ENCODE data around the gene FAHD1.
"Not testable (repeated sequence)": the region's sequence is repeated elsewhere in the genome, so short reads cannot be mapped to it uniquely, and the experiment has no call there.

Gene FAHD1

DNA sequence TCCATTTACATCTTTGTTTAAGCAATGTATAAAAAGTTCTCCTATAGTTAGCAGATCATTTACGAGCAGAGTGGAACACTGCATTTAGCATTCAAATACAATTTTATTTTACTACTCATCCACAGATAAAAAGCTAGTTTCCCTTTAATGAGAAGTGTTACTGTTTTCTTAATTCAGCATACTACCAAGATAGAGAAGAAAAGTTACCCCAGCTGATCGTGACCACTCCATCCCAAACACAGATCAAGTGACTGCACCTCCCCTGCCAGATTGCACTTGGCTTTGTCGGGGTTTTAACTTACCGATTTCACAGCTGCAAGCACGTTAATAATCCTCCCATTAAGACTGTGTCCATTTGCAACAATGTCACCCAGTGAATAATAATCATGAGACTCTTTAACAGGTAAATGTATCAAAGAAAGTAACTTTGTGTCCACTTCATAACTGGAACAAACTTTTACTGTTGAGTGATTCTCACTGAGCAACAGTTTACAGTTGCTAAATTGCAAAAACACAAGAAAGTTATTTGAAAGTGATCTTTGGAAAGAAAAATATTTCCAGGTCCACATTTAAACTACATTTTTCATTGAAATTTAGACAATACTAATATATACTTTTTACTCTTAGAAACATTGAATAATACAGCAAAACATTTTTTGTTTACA is 30.6 kb downstream of the FAHD1 start:
- no peak for DNase-seq

DNA sequence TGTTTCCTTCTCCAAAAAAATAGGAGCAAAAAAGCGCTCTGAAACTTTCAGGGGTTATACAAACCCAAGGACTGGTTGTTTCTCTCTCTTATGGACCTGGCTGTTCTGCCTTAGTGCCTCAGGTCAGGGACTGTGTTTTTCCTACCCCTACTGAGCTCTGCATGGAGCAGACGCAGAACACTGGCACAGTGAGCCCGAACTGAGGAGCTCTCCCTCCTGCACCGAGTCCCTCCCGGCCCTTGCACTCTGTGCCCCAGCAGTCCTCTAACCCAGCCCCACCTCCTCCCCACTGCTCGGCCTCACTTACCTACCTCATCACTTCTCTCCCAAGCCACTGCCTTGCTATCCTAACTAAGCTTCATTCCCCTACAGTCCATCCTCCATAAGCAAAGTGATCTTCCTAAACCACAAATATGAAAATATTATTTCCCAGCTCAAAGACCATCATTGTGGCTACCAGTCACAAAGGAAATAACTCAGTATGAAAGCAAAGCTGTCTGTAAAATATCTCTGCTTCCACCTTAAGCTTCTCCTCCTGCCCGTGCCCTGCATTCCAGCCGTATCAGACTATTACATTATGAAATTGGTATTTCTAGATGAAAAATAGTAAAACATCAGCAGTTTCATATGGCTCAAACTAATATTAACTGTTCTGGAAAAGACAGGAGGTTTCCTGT is 31.3 kb downstream of the FAHD1 start:
- DNase-seq: no peak

DNA sequence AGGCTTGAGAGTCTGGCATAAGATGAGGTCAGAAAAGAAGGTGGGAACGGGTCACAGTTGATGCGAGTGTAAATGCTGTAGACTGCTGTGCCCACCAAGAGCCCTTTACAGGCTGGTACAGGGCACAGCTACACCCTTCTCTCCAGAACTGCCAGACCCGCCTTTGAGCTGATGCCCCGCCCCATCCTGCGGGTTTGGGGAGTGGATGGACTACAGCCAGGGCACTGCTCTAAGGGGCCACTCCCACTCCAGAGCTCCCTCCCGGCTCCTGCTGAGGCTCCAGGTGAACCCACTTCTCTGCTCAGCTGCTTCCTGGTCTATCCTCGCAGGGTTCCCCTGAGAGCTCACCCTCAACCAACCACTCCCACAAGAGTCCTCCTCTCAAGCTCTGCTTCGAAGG is 32.6 kb downstream of the FAHD1 start:
- DNase-seq: no peak

DNA sequence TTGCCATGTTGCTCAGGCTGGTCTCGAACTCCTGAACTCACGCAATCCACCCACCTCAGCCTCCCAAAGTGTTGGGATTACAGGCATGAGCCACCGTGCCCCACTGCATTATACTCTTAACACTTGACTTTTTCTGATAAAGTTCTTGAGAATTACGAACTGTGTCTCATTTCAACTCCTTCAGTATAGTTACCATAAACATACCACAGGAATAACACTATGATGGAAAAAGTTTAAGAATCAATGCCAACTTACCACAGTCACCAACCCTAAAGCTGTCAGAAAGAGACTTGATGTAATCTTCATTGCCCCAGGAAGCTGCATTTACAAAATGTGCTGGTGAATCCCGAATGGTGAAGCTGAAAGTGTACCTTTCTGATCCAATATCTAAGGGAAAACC is 34.7 kb downstream of the FAHD1 start:
- DNase-seq: no peak

DNA sequence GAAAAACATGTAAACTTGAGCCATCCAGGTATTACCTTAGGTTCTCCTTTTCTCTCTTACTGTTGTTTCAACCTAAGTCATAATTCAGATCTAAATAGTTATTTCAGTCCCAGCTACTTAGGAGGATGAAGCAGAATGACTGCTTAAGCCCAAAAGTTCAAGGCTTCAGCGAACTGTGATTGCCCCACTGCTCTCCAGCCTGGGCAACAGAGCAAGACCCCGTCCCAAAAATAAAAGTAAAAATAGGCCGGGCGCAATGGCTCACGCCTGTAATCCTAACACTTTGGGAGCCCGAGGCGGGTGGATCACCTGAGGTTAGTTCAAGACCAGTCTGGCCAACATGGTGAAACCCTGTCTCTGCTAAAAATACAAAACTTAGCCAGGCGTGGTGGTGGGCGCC is 35.4 kb downstream of the FAHD1 start:
- DNase-seq: no peak

DNA sequence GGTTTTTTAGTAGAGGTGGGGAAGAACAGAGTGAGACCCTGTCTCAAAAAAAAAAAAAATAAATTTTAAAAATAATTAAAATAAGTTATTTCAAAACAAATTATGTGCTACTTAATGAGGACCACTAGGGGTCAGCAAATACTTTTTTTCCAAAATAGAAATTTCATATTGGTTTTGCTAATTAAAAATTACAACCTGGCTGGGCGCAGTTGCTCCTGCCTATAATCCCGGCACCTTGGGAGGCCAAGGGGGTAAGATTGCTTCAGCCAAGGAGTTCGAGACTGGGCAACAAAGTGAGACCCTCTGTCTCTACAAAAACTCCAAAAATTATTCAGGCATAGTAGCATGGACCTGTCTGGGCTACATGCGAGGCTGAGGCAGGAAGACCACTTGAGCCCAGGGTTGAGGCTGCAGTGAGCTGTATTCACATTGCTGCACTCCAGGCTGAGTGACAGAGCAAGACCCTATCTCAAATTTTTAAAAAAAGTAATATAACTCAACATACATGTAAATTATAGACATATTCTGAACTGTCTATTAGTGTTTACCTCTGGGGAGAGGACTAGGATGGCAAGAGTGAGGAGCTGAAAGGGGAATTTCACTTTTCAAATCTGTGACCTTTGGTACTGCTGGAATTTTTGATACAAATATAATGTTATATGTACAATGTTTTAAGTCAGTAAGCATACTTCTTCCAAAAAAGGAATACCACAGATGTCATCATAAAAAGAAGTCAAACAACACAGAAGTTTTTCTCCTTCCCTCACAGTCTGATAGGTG is 36.9 kb downstream of the FAHD1 start:
- DNase-seq: peak; percentile 18

DNA sequence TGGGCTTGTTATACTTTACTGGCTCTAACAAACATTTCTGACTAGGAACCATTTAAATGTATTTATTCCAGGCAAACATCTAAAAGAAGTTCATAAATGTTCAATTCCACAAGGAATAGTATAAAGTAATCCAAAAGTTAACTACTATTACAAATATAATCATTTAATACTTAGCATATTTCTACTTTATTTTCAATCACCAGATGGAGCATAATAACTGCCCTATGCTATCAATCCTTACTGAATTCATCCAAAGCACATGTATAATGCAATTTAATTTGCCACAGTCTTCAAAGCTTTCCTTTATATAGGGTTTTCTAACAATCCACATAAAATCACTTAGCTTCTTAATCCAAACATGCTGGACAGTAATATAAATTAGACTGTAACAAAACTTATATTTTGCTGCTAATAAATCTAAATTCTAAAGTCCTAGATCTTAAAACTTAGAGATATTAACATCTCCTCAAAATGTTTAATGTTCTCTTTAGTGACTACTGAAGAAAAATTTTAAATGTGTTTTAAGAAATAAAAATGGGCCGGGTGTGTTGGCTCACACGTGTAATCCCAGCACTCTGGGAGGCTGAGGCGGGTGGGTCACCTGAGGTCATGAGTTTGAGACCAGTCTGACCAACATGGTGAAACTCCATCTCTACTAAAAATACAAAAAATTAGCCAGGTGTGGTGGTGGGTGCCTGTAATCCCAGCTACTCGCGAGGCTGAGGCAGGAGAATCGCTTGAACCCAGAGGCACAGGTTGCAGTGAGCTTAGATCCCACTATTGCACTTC is 39.1 kb downstream of the FAHD1 start:
- DNase-seq: no peak

DNA sequence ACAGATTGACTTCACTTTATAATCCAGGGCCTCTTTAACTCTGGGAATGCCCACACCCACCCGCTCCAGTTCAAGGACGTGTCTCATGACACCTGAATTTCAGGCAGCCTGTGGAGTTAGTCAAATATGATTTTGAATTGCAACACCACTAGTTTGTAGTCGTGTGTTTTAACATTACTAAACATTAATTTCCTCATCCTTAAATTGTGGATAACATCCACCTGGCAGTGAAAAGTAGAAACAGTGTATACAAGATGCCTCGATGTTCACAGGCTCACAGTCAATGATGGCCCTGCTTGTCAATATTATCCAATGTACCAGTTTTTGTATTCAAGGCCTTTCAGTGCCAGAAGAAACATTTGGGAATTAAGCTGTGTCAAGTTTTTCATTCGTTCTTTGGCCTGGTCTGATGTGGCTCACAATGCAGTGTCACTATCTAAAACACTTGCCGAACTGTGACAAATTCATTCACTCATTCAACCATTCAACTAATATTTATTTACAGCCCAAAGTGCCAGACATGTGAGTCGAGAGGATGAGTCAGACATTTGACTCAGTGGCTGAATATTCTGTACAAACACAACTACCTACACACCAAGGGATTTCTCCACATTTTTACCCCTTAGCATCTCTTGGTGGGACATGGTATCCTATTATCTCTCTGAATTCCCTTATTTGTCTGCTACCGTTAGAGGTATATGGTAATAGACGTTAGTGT is 43.5 kb downstream of the FAHD1 start:
- no peak for DNase-seq

DNA sequence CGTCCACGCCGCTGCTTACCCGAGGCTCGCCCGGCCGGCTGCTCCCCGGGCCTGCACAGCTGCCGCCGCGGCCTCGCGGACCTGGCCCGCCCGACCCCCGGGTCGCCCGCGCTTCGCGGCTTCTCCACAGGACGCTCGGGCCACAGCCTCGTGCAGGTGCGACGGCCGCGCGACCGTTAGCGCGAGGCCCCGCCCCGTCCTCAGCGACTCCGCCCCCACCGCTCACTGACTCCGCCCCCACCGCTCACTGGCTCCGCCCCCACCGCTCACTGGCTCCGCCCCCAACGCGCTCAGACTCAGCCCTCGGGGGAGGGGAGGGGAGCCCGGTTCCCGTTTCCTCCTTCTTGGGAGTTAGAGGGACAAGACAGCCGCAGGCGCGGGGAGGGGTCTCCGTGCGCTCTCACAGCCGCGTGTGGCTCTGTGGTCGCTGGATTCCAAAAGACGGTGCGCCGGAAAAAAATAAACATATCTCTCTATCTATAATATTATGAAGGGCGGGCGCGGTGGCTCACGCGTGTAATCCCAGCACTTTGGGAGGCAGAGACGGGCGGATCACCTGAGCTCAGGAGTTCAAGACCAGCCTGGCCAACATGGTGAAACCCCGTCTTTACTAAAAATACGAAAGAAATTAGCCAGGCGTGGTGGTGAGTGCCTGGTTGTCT is 45.1 kb downstream of the FAHD1 start, which contains the start of gene MEIOB:
TSS of gene MEIOB (minus strand) at position 191 of the 662 bp plus-strand sequence. CDS start 3,989 bp downstream, outside the sequence.
- DNase-seq: no peak

DNA sequence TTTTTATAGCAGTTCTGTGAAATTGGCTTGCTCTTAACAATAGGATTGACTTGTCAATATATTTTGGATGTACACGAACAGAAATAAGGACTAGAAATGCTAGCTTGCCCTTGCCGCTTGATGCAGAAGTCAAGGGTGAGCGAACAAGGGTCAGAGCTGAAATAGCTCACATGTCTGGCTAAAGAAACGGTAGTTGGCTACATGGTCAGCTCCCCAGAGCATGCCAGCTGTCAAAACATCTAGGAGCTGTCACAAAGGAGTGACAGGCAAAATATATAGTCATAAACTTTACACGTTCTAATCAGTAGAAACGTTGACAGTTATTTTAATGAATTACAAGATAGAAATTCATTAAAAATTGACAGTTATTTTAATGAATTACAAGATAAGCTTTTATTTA is 47.8 kb downstream of the FAHD1 start:
- no peak for DNase-seq

DNA sequence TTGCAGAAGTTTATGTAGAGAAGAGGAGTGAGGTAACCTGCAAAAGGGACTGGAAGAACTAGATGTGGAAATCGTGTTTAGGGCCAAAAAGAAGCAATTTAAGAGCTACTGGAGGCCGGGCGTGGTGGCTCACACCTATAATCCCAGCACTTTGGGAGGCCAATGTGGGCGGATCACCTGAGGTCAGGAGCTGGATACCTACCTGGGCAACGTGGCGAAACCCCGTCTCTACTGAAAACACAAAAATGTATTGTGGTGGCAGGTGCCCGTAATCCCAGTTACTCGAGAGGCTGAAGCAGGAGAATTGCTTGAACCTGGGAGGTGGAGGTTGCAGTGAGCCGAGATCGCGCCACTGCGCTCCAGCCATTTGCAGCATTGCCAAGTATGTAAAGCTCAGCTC is 49.1 kb downstream of the FAHD1 start:
- not testable (repeated sequence) for DNase-seq

DNA sequence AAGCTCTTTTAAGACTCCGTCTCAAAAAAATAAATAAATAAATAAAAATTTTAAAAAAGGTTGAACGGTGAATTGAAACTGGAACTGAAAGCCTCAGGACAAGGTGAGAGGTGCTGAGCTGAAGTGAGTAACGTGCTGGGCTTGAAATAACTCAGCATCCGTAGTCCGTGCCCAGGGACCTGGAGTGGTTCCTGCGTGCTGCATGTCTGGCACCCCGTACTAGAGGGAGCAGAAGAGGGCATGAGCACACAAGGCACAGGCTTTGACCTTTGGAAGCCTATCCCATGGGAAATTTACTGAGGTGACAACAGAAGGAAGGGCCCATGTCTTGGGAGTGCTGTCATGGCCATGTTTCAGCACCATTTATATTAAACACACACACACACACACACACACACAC is 49.5 kb downstream of the FAHD1 start:
- no peak for DNase-seq

DNA sequence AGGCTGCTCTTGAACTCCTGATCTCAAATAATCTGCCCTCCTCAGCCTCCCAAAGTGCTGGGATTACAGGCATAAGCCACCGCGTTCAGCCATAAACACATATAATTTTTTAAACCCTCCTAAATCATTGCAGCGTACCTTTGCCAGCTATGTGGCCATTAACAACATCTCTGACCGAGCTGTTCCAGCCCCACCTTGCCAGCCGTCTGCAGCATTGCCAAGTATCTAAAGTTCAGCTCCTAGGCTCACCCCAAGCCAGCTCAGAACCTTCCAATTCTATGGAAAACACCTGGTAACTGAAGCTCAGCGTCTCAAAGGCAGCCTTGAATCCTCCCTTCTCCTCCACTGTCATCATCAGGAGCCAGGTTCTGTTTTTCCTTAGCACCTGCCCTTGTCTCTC is 50.1 kb downstream of the FAHD1 start:
- no peak for DNase-seq

DNA sequence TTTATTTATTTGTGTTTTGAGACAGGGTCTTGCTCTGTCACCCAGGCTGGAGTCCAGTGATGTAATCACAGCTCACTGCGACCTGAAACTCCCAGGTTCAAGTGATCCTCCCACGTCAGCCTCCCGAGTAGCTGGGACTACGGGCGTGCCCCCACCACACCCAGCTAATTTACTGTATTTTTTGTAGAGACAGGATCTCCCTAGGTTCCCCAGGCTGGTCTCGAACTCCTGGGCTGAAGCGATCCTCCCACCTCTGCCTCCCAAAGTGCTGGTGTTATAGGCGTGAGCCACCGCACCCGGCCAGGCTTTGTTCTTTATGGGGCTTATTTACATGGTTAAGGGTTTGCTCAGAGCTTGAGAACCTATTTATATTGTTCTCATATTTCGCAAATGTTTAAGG is 50.8 kb downstream of the FAHD1 start:
- no peak for DNase-seq

DNA sequence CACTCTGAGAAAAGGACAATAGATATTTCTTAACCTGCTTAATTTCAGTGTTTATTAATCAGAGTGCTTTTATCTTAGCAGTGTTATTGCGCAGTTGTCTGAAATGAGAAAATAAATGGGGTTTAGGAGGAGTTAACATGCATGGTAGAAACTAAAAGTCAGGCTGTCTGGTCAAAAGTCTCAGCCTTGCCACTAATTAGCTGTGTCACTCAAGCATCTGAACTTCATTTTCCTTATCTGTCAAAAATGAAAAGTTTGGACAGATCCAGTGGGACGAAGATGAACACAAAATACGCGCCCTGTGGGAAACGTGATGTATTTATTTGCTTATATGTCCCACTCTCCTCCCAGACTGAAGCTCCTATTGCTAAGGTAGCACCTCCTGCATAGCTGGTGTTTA is 51.2 kb downstream of the FAHD1 start:
- DNase-seq: no peak
